ENCODE data around the gene ZNF710.

- TF ChIP-seq, protein P1, sequence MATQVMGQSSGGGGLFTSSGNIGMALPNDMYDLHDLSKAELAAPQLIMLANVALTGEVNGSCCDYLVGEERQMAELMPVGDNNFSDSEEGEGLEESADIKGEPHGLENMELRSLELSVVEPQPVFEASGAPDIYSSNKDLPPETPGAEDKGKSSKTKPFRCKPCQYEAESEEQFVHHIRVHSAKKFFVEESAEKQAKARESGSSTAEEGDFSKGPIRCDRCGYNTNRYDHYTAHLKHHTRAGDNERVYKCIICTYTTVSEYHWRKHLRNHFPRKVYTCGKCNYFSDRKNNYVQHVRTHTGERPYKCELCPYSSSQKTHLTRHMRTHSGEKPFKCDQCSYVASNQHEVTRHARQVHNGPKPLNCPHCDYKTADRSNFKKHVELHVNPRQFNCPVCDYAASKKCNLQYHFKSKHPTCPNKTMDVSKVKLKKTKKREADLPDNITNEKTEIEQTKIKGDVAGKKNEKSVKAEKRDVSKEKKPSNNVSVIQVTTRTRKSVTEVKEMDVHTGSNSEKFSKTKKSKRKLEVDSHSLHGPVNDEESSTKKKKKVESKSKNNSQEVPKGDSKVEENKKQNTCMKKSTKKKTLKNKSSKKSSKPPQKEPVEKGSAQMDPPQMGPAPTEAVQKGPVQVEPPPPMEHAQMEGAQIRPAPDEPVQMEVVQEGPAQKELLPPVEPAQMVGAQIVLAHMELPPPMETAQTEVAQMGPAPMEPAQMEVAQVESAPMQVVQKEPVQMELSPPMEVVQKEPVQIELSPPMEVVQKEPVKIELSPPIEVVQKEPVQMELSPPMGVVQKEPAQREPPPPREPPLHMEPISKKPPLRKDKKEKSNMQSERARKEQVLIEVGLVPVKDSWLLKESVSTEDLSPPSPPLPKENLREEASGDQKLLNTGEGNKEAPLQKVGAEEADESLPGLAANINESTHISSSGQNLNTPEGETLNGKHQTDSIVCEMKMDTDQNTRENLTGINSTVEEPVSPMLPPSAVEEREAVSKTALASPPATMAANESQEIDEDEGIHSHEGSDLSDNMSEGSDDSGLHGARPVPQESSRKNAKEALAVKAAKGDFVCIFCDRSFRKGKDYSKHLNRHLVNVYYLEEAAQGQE (IDR thresholded peaks at IDR 0.05; ENCODE audit: insufficient replicate concordance, low read depth) = no peak
- TF ChIP-seq GABPA (IDR thresholded peaks at IDR 0.05; ENCODE audit: low read depth) = no peak
- TF ChIP-seq, protein P2, sequence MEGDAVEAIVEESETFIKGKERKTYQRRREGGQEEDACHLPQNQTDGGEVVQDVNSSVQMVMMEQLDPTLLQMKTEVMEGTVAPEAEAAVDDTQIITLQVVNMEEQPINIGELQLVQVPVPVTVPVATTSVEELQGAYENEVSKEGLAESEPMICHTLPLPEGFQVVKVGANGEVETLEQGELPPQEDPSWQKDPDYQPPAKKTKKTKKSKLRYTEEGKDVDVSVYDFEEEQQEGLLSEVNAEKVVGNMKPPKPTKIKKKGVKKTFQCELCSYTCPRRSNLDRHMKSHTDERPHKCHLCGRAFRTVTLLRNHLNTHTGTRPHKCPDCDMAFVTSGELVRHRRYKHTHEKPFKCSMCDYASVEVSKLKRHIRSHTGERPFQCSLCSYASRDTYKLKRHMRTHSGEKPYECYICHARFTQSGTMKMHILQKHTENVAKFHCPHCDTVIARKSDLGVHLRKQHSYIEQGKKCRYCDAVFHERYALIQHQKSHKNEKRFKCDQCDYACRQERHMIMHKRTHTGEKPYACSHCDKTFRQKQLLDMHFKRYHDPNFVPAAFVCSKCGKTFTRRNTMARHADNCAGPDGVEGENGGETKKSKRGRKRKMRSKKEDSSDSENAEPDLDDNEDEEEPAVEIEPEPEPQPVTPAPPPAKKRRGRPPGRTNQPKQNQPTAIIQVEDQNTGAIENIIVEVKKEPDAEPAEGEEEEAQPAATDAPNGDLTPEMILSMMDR (IDR thresholded peaks at IDR 0.05; ENCODE audit: insufficient read depth, low read length) = no peak
- TF ChIP-seq POLR2AphosphoS5 (IDR thresholded peaks at IDR 0.05; ENCODE audit: low read depth) = no peak
These were observed 29.0 kb upstream of the ZNF710 start for GRCh38 chr15:89972085-89972484.

Measured in HL-60 (cell line).